HUES6 (cell line): Measurements from ENCODE around the gene RRM2.

Experiments
- H3K27ac ChIP-seq: 2 replicates; pipeline ENCODE4 v1.7.0; 2013; ENCODE audit warnings: low read depth, mild to moderate bottlenecking, low read length, inconsistent platforms
- H3K27me3 ChIP-seq: 2 replicates; pipeline ENCODE4 v1.6.1; 2013; ENCODE audit warnings: low read length; ENCODE audit not compliant: control insufficient read depth, insufficient read depth
- H3K36me3 ChIP-seq: 2 replicates; pipeline ENCODE4 v1.6.1; 2013; ENCODE audit warnings: low read length; ENCODE audit not compliant: control insufficient read depth, insufficient read depth
- H3K4me1 ChIP-seq: 2 replicates; pipeline ENCODE4 v1.6.1; 2013; ENCODE audit warnings: low read length; ENCODE audit not compliant: control insufficient read depth, insufficient read depth
- H3K4me3 ChIP-seq: 2 replicates; pipeline ENCODE4 v1.5.1; 2013; ENCODE audit warnings: low read depth, low read length
- H3K9ac ChIP-seq: one replicate; pipeline ENCODE4 v1.6.1; 2013; ENCODE audit warnings: mild to moderate bottlenecking, low read length
- H3K9me3 ChIP-seq: 2 replicates; pipeline ENCODE4 v1.6.1; 2013; ENCODE audit warnings: low read depth, low read length; ENCODE audit not compliant: control insufficient read depth, insufficient read depth

Gene RRM2

GRCh38 chr2:10132996-10133647 is 10.6 kb downstream of the RRM2 start:
- Histone ChIP-seq H3K4me3 (no peak overlapping the region), H3K27me3 (no peaks in the 10 kb centered on the region), H3K27ac (no peak overlapping the region), H3K9ac (peak overlapping the region; percentile 34), H3K4me1 (peaks cover 30% of the 10 kb centered on the region), H3K9me3 (no peaks in the 10 kb centered on the region), H3K36me3 (peaks cover 59% of the 10 kb centered on the region)

GRCh38 chr2:10135296-10136089 is 13.0 kb downstream of the RRM2 start:
- Histone ChIP-seq H3K36me3 (peaks cover 36% of the 10 kb centered on the region), H3K9me3 (no peaks in the 10 kb centered on the region), H3K4me3 (no peak overlapping the region), H3K27ac (no peak overlapping the region), H3K27me3 (no peaks in the 10 kb centered on the region), H3K9ac (no peak overlapping the region), H3K4me1 (peaks cover 30% of the 10 kb centered on the region)

- Histone ChIP-seq H3K9ac (no peak overlapping the region), H3K4me1 (peaks cover 30% of the 10 kb centered on the region), H3K27me3 (no peaks in the 10 kb centered on the region), H3K27ac (no peak overlapping the region), H3K4me3 (no peak overlapping the region), H3K36me3 (peaks cover 28% of the 10 kb centered on the region), H3K9me3 (no peaks in the 10 kb centered on the region)
These were observed 13.8 kb downstream of the RRM2 start for GRCh38 chr2:10136101-10136934.

- Histone ChIP-seq H3K4me3 (no peak overlapping the region), H3K27me3 (no peaks in the 10 kb centered on the region), H3K9ac (no peak overlapping the region), H3K9me3 (no peaks in the 10 kb centered on the region), H3K4me1 (peaks cover 23% of the 10 kb centered on the region), H3K36me3 (peaks cover 21% of the 10 kb centered on the region), H3K27ac (0 out of 2 replicates have a peak overlapping the region, but pooled peaks have one; percentile 0)
These were observed 14.7 kb downstream of the RRM2 start for GRCh38 chr2:10137053-10137843.

- Histone ChIP-seq H3K36me3 (peaks cover 22% of the 10 kb centered on the region), H3K4me3 (no peak overlapping the region), H3K4me1 (peaks cover 9% of the 10 kb centered on the region; the same call in 1 of the 2 replicates), H3K27me3 (no peaks in the 10 kb centered on the region), H3K27ac (no peak overlapping the region), H3K9me3 (no peaks in the 10 kb centered on the region), H3K9ac (no peak overlapping the region)
These were observed 17.0 kb downstream of the RRM2 start for GRCh38 chr2:10139536-10139935.

GRCh38 chr2:10140841-10141610 is 18.5 kb downstream of the RRM2 start:
- Histone ChIP-seq H3K36me3 (peaks cover 35% of the 10 kb centered on the region), H3K27ac (no peak overlapping the region), H3K27me3 (no peaks in the 10 kb centered on the region)

GRCh38 chr2:10141736-10142639 is 19.4 kb downstream of the RRM2 start:
- peaks cover 4% of the 10 kb centered on the region; the same call in 1 of the 2 replicates for H3K4me1 ChIP-seq
- no peaks in the 10 kb centered on the region for H3K27me3 ChIP-seq
- no peak overlapping the region for H3K27ac ChIP-seq
- no peak overlapping the region for H3K4me3 ChIP-seq
- peaks cover 38% of the 10 kb centered on the region for H3K36me3 ChIP-seq
- H3K9ac ChIP-seq, result no peak overlapping the region
- no peaks in the 10 kb centered on the region for H3K9me3 ChIP-seq

More at GRCh38 chr2:10140841-10141610, 18.5 kb downstream of the RRM2 start:
- Histone ChIP-seq H3K9ac (no peak overlapping the region), H3K4me1 (peaks cover 4% of the 10 kb centered on the region; the same call in 1 of the 2 replicates), H3K9me3 (no peaks in the 10 kb centered on the region), H3K4me3 (no peak overlapping the region)

GRCh38 chr2:10142640-10142965 is 20.1 kb downstream of the RRM2 start:
- H3K27me3 ChIP-seq, result no peaks in the 10 kb centered on the region
- H3K9ac ChIP-seq, result no peak overlapping the region
- no peak overlapping the region for H3K27ac ChIP-seq
- H3K4me3 ChIP-seq, result no peak overlapping the region
- H3K36me3 ChIP-seq, result peaks cover 38% of the 10 kb centered on the region
- no peaks in the 10 kb centered on the region for H3K9me3 ChIP-seq
- H3K4me1 ChIP-seq, result 0 out of 2 replicates have a peak, but pooled peaks cover under 1% of the 10 kb centered on the region

- no peak overlapping the region for H3K27ac ChIP-seq
- H3K36me3 ChIP-seq, result peaks cover 43% of the 10 kb centered on the region
- no peaks in the 10 kb centered on the region for H3K9me3 ChIP-seq
- no peak overlapping the region for H3K9ac ChIP-seq
- no peaks in the 10 kb centered on the region for H3K27me3 ChIP-seq
- no peaks in the 10 kb centered on the region for H3K4me1 ChIP-seq
- H3K4me3 ChIP-seq, result no peak overlapping the region
These were observed 22.4 kb downstream of the RRM2 start for GRCh38 chr2:10144771-10145518.
